ENCODE results near the gene TENM4. TPM values are rescaled to one million over a fixed set of nuclear protein-coding genes. Genes with fewer than 3 reads are reported as not detected.

TENM4 gene
- total RNA-seq, 1 donor: 10.4 TPM

DNA sequence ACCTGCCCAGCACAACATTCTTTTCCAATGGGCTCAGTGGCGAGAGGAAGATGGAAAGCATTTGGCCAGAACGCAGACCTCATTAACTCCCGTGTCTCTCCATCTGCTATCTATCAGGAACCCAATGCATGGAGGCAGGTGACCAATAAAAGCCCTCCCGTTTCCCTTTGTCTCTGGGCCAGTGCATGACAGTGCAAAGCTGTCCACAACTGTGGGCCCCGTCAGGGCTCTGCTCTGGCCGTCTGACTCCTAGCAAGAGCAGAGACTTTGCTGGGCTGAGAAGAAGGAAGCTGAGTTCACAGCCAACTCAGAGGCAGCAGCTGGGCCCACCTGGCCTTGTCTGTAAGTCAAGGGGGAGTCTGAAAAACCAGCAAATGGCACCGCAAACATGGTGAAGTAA lies 177.8 kb downstream of the TENM4 start:
- TF ChIP-seq CTCF (IDR thresholded peaks at IDR 0.05; ENCODE audit: insufficient read depth, low read depth, low read length): no peak
- no peak for DNase-seq (ENCODE audit: low read depth)
- no peak overlapping the region for H3K4me3 ChIP-seq (ENCODE audit: low read depth, low read length)

DNA sequence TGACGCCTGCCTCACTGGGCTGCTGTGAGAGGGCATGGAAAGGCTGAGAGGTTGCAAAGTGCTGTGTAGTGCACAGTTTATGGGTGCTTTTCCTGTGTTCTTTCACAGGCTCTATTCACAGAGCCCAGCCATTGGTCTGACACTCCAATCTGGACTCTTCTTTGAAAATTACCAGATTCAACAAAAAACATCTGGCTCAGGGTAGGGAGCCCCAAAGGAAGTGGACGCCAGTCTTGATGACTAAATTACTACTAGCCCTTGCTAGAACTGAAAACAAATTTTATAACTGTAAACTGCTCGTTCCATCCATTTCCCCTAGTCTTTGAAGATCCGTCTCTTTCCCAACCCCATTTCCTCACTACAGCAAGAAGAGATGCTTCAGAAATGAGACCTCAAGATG lies 178.6 kb downstream of the TENM4 start:
- no peak for TF ChIP-seq CTCF (IDR thresholded peaks at IDR 0.05; ENCODE audit: insufficient read depth, low read depth, low read length)
- peak; percentile 76 for DNase-seq (ENCODE audit: low read depth)

DNA sequence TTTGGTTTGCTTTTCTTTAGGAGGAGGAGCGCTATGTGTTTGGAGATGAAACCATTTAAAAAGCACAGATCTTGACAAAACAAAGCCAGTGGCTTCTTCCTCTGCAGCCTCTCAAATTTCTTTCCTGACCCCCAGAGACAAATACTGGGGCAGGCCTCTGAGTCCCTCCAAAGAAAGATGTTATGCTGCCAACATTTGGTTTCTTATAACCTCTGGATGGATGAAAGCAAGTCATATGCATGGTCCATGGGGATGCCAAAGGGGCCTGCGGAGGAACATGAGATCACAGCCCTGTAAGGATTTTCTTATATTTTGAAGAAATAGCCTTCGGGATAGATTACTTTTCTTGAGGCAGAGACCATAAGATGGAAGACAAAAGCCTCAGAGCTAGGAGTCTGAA lies 179.1 kb downstream of the TENM4 start:
- no peak overlapping the region for H3K4me3 ChIP-seq (ENCODE audit: low read depth, low read length)
- TF ChIP-seq CTCF (IDR thresholded peaks at IDR 0.05; ENCODE audit: insufficient read depth, low read depth, low read length): no peak
- no peak for DNase-seq (ENCODE audit: low read depth)

More for the DNA sequence above, 178.6 kb downstream of the TENM4 start:
- no peak overlapping the region for H3K4me3 ChIP-seq (ENCODE audit: low read depth, low read length)

DNA sequence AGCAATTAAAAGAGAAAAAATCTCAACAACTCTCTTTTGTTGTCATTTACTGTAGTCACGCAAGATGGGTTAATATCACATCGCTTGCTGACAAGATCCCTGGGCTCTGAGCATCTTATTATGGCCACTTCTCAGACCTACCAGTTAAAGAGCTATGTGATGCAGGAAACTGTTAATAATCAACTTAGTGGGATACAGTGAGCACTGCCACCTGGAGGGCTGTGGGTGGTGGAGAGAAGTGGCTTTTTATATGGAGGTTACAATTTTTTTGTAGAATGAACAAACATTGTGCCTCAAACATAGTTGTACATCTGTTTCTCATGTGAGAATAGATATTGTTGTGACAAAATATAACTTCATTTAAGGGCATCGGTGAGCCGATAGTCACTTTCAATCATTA lies 181.0 kb downstream of the TENM4 start:
- H3K4me3 ChIP-seq (ENCODE audit: low read depth, low read length): no peak overlapping the region
- TF ChIP-seq CTCF (IDR thresholded peaks at IDR 0.05; ENCODE audit: insufficient read depth, low read depth, low read length): peak; percentile 16
- DNase-seq (ENCODE audit: low read depth): no peak

DNA sequence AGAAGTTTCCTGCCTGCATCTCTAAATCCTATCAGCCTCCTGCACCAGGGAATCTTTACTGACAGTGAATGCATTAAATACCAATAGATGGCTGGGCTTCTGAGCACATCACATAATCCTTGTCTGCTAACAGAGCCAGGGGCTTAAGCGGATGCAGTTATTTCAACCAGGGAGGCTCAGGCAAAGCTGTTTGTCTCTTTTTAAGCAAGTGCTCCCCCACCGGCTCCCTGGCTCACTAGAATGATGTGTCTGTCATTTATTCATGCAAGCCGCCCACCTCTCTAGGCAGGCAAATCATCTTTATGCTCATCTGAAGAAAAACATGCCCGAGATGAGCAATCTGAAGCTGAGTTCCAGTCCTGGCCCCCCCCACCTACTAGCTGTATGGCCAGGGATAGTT lies 182.3 kb downstream of the TENM4 start:
- no peak for DNase-seq (ENCODE audit: low read depth)
- TF ChIP-seq CTCF (IDR thresholded peaks at IDR 0.05; ENCODE audit: insufficient read depth, low read depth, low read length): no peak

DNA sequence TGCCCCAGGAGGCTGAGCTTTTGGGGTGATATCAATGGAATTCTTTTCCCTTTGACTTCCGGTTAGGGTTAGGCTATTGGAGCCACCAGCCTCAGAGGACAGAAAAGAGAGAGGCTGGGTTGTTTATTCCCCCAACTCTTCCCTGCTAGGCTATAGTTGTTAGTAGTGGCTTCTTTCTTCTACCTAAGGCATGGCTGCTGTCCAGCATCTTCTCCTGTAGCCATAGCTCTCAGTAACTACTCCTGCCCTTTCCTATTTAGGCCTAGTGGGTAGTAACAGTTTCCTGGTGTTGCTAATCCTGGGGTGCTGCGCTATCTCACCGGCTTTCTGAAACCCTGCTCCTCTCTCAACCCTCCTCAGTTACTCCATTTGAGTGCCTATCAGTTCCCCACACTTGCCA lies 184.9 kb downstream of the TENM4 start:
- H3K4me3 ChIP-seq (ENCODE audit: low read depth, low read length): no peak overlapping the region
- no peak for TF ChIP-seq CTCF (IDR thresholded peaks at IDR 0.05; ENCODE audit: insufficient read depth, low read depth, low read length)
- no peak for DNase-seq (ENCODE audit: low read depth)

More for the DNA sequence above, 182.3 kb downstream of the TENM4 start:
- no peak overlapping the region for H3K4me3 ChIP-seq (ENCODE audit: low read depth, low read length)

DNA sequence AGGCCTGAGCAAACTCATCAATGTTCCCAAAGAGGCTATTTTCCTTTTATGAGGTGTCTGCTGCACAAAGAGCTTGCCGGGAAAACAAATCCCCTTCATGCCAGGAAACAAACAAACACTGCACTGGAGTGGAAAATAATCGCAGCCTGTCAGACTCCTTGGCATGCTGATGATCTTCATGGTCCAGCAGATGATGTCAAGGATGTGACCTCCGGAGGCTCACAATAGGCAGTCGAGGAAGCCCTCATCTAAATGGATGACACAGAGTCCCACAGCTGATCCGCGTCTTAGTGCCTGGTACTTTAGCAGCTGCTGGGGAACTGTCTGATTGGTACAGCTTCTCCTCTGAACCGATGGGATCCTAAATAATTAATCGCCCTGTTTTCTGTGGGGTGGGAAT lies 187.6 kb downstream of the TENM4 start:
- no peak overlapping the region for H3K4me3 ChIP-seq (ENCODE audit: low read depth, low read length)
- no peak for DNase-seq (ENCODE audit: low read depth)
- no peak for TF ChIP-seq CTCF (IDR thresholded peaks at IDR 0.05; ENCODE audit: insufficient read depth, low read depth, low read length)
